ENCODE measurements around the gene NALCN. TPM values are rescaled to one million over a fixed set of nuclear protein-coding genes. Genes with fewer than 3 reads are reported as not detected.

The NALCN gene
- total RNA-seq, 1 donor from 2014 or later, result 0.81 TPM

DNA sequence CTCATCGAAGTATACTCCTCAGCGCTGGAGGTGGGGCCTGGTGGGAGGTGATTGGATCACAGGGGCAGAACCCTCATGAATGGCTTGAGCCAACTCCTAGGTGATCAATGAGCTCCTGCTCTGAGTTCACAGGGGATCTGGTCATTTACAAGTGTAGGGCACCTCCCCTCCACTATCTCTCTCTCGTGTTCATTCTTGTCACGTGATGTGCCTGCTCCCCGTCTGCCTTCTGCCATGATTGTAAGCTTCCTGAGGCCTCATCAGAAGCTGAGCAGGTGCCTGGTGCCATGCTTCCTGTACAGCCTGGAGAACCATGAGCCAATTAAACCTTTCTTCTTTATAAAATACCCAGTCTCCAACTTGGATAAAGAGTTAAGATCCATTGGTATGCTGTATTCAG lies 61.4 kb downstream of the NALCN start:
- TF ChIP-seq, protein P1, sequence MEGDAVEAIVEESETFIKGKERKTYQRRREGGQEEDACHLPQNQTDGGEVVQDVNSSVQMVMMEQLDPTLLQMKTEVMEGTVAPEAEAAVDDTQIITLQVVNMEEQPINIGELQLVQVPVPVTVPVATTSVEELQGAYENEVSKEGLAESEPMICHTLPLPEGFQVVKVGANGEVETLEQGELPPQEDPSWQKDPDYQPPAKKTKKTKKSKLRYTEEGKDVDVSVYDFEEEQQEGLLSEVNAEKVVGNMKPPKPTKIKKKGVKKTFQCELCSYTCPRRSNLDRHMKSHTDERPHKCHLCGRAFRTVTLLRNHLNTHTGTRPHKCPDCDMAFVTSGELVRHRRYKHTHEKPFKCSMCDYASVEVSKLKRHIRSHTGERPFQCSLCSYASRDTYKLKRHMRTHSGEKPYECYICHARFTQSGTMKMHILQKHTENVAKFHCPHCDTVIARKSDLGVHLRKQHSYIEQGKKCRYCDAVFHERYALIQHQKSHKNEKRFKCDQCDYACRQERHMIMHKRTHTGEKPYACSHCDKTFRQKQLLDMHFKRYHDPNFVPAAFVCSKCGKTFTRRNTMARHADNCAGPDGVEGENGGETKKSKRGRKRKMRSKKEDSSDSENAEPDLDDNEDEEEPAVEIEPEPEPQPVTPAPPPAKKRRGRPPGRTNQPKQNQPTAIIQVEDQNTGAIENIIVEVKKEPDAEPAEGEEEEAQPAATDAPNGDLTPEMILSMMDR (IDR thresholded peaks at IDR 0.05; ENCODE audit: partially characterized antibody, unreplicated experiment), result no peak
- Mint-ChIP-seq H3K27me3 (ENCODE audit: unreplicated experiment) (no peaks in the 10 kb centered on the region), H3K36me3 (ENCODE audit: unreplicated experiment) (no peaks in the 10 kb centered on the region), H3K4me1 (ENCODE audit: low read depth, unreplicated experiment) (peaks cover 7% of the 10 kb centered on the region), H3K27ac (ENCODE audit: unreplicated experiment) (no peak overlapping the region), H3K9me3 (ENCODE audit: unreplicated experiment) (peaks cover 2% of the 10 kb centered on the region), H3K4me3 (ENCODE audit: unreplicated experiment) (no peak overlapping the region)
- DNase-seq, result no peak

DNA sequence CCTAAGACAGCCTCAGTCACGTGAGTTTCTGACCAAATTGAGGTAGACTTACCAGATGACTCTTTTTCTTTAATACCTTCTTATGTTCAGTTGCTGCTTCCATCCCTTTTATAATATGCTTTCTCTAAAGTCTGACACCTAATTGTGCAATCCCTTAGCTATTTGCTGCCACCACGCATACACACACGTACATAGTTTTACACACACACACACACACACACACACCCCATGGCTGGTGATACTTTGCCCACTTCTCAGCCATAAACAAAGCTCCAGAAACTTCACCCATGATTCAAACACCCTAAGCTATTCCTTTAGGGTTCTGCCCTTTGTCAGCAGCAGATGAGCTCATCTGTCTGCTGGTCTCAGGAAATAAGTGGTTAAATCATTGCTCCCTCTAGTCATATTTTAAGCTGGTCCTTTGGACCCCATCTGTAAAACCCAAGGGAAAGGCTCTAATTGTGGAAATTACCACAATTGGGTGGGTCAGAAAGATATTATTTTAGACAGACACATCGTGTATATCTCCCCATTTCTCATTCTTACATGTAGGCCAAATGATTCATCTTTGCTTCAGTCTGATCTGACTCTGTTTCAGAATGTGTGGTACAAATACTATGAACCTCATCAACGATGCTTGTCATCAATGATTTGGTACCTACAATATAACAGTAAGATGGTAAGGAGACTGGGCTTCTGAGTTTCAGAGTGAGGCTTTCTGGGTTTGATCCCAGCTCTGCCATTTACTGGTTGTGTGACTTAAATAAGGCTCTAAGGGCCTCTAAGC lies 69.2 kb downstream of the NALCN start:
- no peak for DNase-seq
- Mint-ChIP-seq H3K4me1 (ENCODE audit: low read depth, unreplicated experiment) (peaks cover 5% of the 10 kb centered on the region), H3K4me3 (ENCODE audit: unreplicated experiment) (no peak overlapping the region), H3K27ac (ENCODE audit: unreplicated experiment) (no peak overlapping the region), H3K36me3 (ENCODE audit: unreplicated experiment) (no peaks in the 10 kb centered on the region), H3K9me3 (ENCODE audit: unreplicated experiment) (no peaks in the 10 kb centered on the region), H3K27me3 (ENCODE audit: unreplicated experiment) (no peaks in the 10 kb centered on the region)
- TF ChIP-seq, protein P1 (IDR thresholded peaks at IDR 0.05; ENCODE audit: partially characterized antibody, unreplicated experiment), result no peak

DNA sequence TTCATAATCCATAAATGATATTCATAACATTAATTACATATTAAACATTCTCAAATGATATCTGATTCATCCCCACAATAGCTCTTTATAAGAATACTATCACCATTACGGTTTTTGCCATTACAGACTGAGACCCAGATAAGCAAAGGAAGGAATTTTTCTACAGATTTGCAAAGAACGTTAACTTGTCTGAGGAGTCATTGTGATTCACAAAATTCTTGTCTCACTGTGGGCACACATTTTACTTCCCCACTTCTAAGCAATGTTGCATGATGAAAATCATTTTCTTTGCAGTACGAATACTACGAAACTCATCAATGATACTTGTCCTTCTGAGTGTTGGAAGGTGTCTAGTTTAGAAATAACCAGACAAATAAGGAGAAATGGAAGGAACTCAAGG lies 70.1 kb downstream of the NALCN start:
- Mint-ChIP-seq H3K9me3 (ENCODE audit: unreplicated experiment) (no peaks in the 10 kb centered on the region), H3K27ac (ENCODE audit: unreplicated experiment) (no peak overlapping the region), H3K4me1 (ENCODE audit: low read depth, unreplicated experiment) (no peaks in the 10 kb centered on the region), H3K4me3 (ENCODE audit: unreplicated experiment) (no peak overlapping the region), H3K27me3 (ENCODE audit: unreplicated experiment) (no peaks in the 10 kb centered on the region), H3K36me3 (ENCODE audit: unreplicated experiment) (no peaks in the 10 kb centered on the region)
- TF ChIP-seq, protein P1 (IDR thresholded peaks at IDR 0.05; ENCODE audit: partially characterized antibody, unreplicated experiment), result no peak
- DNase-seq, result no peak

DNA sequence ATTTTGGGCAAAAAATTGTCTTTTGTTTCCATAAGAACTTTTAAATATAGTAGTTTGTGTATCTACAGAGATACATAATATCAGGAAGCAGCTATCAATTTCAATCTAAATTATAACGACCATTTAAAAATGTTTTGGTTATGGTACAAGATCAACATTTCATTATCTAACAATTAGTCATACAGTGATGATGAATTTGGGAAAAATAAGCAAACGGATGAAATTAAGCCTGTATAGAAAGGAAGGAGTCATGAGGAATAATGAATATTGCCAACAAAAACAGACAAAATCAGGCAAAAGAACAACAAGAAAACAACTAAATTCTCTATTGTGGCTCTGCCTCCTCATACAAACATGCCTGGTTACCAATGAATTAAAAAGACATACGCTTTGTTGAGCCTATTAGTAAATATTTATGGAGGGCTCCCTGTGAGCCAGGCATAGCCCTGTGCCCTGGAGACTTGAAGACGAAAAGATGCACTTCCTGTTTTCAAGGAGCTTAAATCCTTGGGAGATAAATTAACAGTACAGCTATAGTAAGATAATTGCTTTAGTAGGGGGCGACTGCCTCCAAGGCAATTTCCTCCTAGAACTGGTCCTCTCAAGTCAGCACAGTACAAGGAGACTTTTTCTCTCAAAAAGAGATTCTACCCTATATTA lies 73.0 kb downstream of the NALCN start:
- no peak overlapping the region for H3K4me3 Mint-ChIP-seq (ENCODE audit: unreplicated experiment)
- H3K4me1 Mint-ChIP-seq (ENCODE audit: low read depth, unreplicated experiment), result peaks cover 3% of the 10 kb centered on the region
- TF ChIP-seq, protein P1 (IDR thresholded peaks at IDR 0.05; ENCODE audit: partially characterized antibody, unreplicated experiment), result no peak
- H3K36me3 Mint-ChIP-seq (ENCODE audit: unreplicated experiment), result no peaks in the 10 kb centered on the region
- no peak overlapping the region for H3K27ac Mint-ChIP-seq (ENCODE audit: unreplicated experiment)
- no peak for DNase-seq
- peaks cover 2% of the 10 kb centered on the region for H3K9me3 Mint-ChIP-seq (ENCODE audit: unreplicated experiment)
- no peaks in the 10 kb centered on the region for H3K27me3 Mint-ChIP-seq (ENCODE audit: unreplicated experiment)

DNA sequence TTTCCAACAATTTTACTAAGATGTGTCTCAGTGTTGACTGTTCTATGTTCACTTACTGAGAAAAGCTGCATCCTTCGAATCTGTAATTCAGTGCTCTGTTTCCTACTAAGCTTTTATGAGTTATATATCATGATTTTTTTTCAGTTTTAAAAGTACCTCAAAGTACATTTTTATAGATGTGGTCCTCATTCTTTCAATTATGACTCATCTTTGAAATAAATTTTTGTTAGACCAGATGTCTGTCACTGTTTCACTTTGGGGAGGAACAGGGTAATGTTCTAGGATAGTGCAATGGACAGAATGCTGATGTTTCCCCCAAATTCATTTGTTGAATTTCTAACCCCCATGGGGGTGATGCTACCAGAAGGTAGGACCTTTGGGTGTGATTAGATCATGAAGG lies 74.8 kb downstream of the NALCN start:
- no peak for DNase-seq
- Mint-ChIP-seq H3K4me1 (ENCODE audit: low read depth, unreplicated experiment) (peaks cover 3% of the 10 kb centered on the region), H3K36me3 (ENCODE audit: unreplicated experiment) (no peaks in the 10 kb centered on the region), H3K27me3 (ENCODE audit: unreplicated experiment) (no peaks in the 10 kb centered on the region), H3K27ac (ENCODE audit: unreplicated experiment) (no peak overlapping the region), H3K4me3 (ENCODE audit: unreplicated experiment) (no peak overlapping the region), H3K9me3 (ENCODE audit: unreplicated experiment) (peaks cover 2% of the 10 kb centered on the region)
- TF ChIP-seq, protein P1 (IDR thresholded peaks at IDR 0.05; ENCODE audit: partially characterized antibody, unreplicated experiment), result no peak

All from glutamatergic neuron (in vitro differentiated cells).